ENCODE measurements around the gene ARF1.

The ARF1 gene

GRCh38 chr1:228061411-228062084, 21.0 kb upstream of the ARF1 start:
- Histone ChIP-seq H3K4me1 (ENCODE audit: low read depth, poor library complexity, severe bottlenecking) (no peaks in the 10 kb centered on the region), H3K79me2 (ENCODE audit: insufficient read depth, low read depth) (no peaks in the 10 kb centered on the region), H3K4me2 (no peak overlapping the region), H3K36me3 (ENCODE audit: insufficient read depth) (no peaks in the 10 kb centered on the region), H2AFZ (ENCODE audit: low read depth) (no peak overlapping the region), H3K9ac (no peak overlapping the region), H3K27ac (no peak overlapping the region), H4K20me1 (ENCODE audit: insufficient read depth) (no peaks in the 10 kb centered on the region), H3K27me3 (ENCODE audit: insufficient read depth, low read depth) (peaks cover 5% of the 10 kb centered on the region), H3K4me3 (IDR thresholded peaks at IDR 0.05; ENCODE audit: insufficient read depth, low read depth, low read length) (no peak overlapping the region)
- TF ChIP-seq CTCF (conservative IDR thresholded peaks at IDR 0.05; ENCODE audit: low read depth, low read length) = no peak

DNA sequence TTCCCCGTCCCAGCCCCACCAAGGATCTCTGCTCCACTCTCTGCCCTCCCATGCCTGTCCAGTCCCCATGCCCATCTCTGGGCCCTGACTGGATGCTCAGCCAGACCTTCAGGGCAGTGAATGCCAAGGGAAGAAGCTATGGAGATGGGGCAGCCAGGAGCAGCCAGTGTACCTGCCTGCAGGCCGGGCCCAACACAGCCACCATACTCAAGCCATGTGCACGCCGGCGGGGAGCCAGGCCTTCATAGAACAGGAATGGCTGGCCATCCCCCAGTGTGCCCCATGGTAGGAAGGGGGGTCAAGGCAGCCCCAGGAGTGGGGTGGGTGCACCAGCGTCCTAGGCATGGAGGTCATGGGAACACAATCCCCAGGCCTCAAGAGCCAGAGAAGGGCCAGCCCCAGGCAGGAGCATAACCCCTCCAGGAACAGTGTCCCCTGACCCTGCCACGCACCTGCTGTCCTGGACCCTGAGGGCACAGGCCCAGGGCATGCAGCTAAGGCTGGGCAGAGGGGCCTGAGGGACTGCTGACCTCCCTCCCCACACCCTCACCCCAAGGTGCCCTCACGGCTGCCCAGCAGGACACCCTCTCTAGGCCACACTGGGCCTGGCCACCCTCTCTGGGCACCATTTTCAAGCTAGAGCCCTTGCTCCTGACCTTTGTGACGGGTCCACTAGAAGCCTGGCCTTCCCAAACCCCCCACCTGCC, 20.3 kb upstream of the ARF1 start:
- no peaks in the 10 kb centered on the region for H3K79me2 ChIP-seq (ENCODE audit: insufficient read depth, low read depth)
- H3K4me1 ChIP-seq (ENCODE audit: low read depth, poor library complexity, severe bottlenecking) = no peaks in the 10 kb centered on the region
- no peaks in the 10 kb centered on the region for H4K20me1 ChIP-seq (ENCODE audit: insufficient read depth)
- no peak overlapping the region for H3K27ac ChIP-seq
- H3K4me2 ChIP-seq = no peak overlapping the region
- H2AFZ ChIP-seq (ENCODE audit: low read depth) = no peak overlapping the region
- H3K36me3 ChIP-seq (ENCODE audit: insufficient read depth) = no peaks in the 10 kb centered on the region
- H3K4me3 ChIP-seq (IDR thresholded peaks at IDR 0.05; ENCODE audit: insufficient read depth, low read depth, low read length) = no peak overlapping the region
- peaks cover 11% of the 10 kb centered on the region for H3K27me3 ChIP-seq (ENCODE audit: insufficient read depth, low read depth)
- no peak for TF ChIP-seq CTCF (conservative IDR thresholded peaks at IDR 0.05; ENCODE audit: low read depth, low read length)
- no peak overlapping the region for H3K9ac ChIP-seq

DNA sequence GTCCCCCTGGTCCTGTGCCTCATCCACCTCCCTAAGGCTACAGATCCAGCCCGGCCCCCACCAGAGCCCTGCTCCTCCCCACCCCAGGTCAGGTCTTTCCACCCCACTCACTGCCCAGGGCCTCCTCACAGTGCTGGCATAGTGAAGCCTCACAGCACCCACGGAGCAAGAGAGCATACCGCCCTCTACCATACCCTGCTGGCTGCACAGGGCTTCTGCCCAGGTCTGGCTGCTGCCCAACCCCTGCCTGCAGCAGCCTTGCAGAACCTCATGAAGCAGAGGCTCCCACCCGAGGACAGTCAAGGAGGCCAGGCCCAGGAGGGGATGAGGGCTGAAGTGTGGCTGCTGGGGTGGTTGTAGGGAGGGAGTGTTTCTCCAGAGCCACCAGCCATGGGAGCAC, 19.7 kb upstream of the ARF1 start:
- Histone ChIP-seq H4K20me1 (ENCODE audit: insufficient read depth) (no peaks in the 10 kb centered on the region), H3K27me3 (ENCODE audit: insufficient read depth, low read depth) (peaks cover 13% of the 10 kb centered on the region), H3K36me3 (ENCODE audit: insufficient read depth) (no peaks in the 10 kb centered on the region), H3K4me1 (ENCODE audit: low read depth, poor library complexity, severe bottlenecking) (no peaks in the 10 kb centered on the region), H2AFZ (ENCODE audit: low read depth) (no peak overlapping the region), H3K27ac (no peak overlapping the region), H3K79me2 (ENCODE audit: insufficient read depth, low read depth) (no peaks in the 10 kb centered on the region), H3K4me2 (no peak overlapping the region), H3K4me3 (IDR thresholded peaks at IDR 0.05; ENCODE audit: insufficient read depth, low read depth, low read length) (no peak overlapping the region), H3K9ac (no peak overlapping the region)
- no peak for TF ChIP-seq CTCF (conservative IDR thresholded peaks at IDR 0.05; ENCODE audit: low read depth, low read length)

DNA sequence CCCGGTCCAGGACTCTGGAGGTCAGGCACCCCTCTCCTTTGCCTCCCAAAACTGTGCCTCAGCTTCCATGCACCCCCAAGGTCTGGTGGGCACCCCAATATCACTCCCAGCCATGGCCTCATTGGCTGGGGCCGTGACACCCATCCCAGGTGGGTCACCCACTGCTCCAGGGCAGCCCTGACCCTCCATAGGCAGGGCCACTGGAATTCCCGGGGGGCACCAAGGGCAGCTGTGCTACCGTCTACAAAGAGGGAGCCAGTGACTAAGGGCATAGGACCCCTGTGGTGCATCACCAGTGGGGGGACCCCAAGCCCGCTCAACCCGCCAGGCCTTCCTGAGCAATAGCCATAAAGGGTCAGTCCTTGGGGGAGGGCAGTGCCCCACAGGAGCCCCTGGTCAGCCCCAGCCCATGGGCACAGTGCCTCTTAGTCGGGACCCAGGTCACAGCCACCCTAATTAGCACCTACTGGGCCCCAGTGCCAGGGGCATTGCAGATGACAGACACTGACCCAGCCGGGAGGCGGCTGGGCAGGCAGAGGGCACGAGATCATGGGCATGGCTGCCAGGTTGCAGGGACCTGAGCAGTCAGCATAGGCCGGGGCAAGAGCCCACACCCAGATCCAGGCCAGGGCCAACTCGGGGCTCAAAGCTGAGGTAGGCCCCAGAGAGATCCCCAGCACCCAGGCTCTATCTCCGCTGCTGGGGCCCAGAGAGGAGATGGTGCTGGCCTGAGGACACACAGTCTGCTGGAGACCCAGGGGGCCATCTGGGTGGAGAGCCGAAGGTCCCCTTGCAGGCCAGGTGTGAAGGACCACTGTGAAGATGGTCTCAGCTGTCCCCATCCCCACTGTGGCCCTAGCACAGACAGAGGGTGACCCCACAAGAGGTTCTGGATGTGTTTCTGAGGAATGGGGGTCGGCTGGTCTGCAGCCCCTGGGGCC, 19.0 kb upstream of the ARF1 start:
- Histone ChIP-seq H3K9ac (no peak overlapping the region), H3K4me2 (no peak overlapping the region), H3K4me3 (IDR thresholded peaks at IDR 0.05; ENCODE audit: insufficient read depth, low read depth, low read length) (no peak overlapping the region), H3K4me1 (ENCODE audit: low read depth, poor library complexity, severe bottlenecking) (no peaks in the 10 kb centered on the region), H3K36me3 (ENCODE audit: insufficient read depth) (no peaks in the 10 kb centered on the region), H3K27me3 (ENCODE audit: insufficient read depth, low read depth) (peaks cover 13% of the 10 kb centered on the region), H2AFZ (ENCODE audit: low read depth) (no peak overlapping the region), H3K79me2 (ENCODE audit: insufficient read depth, low read depth) (no peaks in the 10 kb centered on the region), H3K27ac (no peak overlapping the region), H4K20me1 (ENCODE audit: insufficient read depth) (no peaks in the 10 kb centered on the region)
- no peak for TF ChIP-seq CTCF (conservative IDR thresholded peaks at IDR 0.05; ENCODE audit: low read depth, low read length)
